Measurements from ENCODE around the gene TAP2. TPM values are rescaled to one million over a fixed set of nuclear protein-coding genes. Genes with fewer than 3 reads are reported as not detected.
"Not testable (repeated sequence)": the region's sequence is repeated elsewhere in the genome, so short reads cannot be mapped to it uniquely, and the experiment has no call there.

TAP2 gene
- total RNA-seq, 1 experiment from 2014 or later = 29.8 TPM

GRCh38 chr6:32836873-32837272 lies 1.7 kb downstream of the TAP2 start:
- DNase-seq (ENCODE audit: extremely low read depth, low read depth) = no peak

- no peak for DNase-seq (ENCODE audit: extremely low read depth, low read depth)
Measured at GRCh38 chr6:32835167-32835893, 3.2 kb downstream of the TAP2 start.

- no peak for DNase-seq (ENCODE audit: extremely low read depth, low read depth)
Measured at GRCh38 chr6:32833664-32834063, 4.9 kb downstream of the TAP2 start.

- DNase-seq (ENCODE audit: extremely low read depth, low read depth) = no peak
Measured at GRCh38 chr6:32832535-32832934, 6.0 kb downstream of the TAP2 start.

GRCh38 chr6:32830936-32831335 lies 7.6 kb downstream of the TAP2 start:
- DNase-seq (ENCODE audit: extremely low read depth, low read depth) = no peak

- DNase-seq (ENCODE audit: extremely low read depth, low read depth) = no peak
Measured at GRCh38 chr6:32830017-32830416, 8.5 kb downstream of the TAP2 start.

GRCh38 chr6:32829495-32829894 lies 9.0 kb downstream of the TAP2 start:
- no peak for DNase-seq (ENCODE audit: extremely low read depth, low read depth)

GRCh38 chr6:32827025-32827424 lies 11.5 kb downstream of the TAP2 start:
- DNase-seq (ENCODE audit: extremely low read depth, low read depth) = no peak

- DNase-seq (ENCODE audit: extremely low read depth, low read depth) = peak; percentile 73
Measured at GRCh38 chr6:32825966-32826365, 12.6 kb downstream of the TAP2 start.

- peak; percentile 40 for DNase-seq (ENCODE audit: extremely low read depth, low read depth)
Measured at GRCh38 chr6:32819729-32820128, 18.8 kb downstream of the TAP2 start.

- DNase-seq (ENCODE audit: extremely low read depth, low read depth) = no peak
Measured at GRCh38 chr6:32818867-32819266, 19.7 kb downstream of the TAP2 start.

- no peak for DNase-seq (ENCODE audit: extremely low read depth, low read depth)
Measured at GRCh38 chr6:32816746-32817204, 21.8 kb downstream of the TAP2 start, which contains the start of gene HLA-DOB. HLA-DOB (minus strand) TSS chr6:32817002; CDS start chr6:32816951, 51 bp downstream.

- DNase-seq (ENCODE audit: extremely low read depth, low read depth) = no peak
Measured at GRCh38 chr6:32815996-32816395, 22.5 kb downstream of the TAP2 start.

GRCh38 chr6:32815115-32815514 lies 23.4 kb downstream of the TAP2 start:
- DNase-seq (ENCODE audit: extremely low read depth, low read depth) = no peak

GRCh38 chr6:32814145-32814544 lies 24.4 kb downstream of the TAP2 start:
- DNase-seq (ENCODE audit: extremely low read depth, low read depth) = no peak

GRCh38 chr6:32809171-32809570 lies 29.4 kb downstream of the TAP2 start:
- DNase-seq (ENCODE audit: extremely low read depth, low read depth) = no peak

GRCh38 chr6:32807020-32807580 lies 31.4 kb downstream of the TAP2 start:
- DNase-seq (ENCODE audit: extremely low read depth, low read depth) = no peak

- not testable (repeated sequence) for DNase-seq (ENCODE audit: extremely low read depth, low read depth)
Measured at GRCh38 chr6:32805404-32805803, 33.1 kb downstream of the TAP2 start.

- DNase-seq (ENCODE audit: extremely low read depth, low read depth) = no peak
Measured at GRCh38 chr6:32803416-32803815, 35.1 kb downstream of the TAP2 start.

GRCh38 chr6:32799740-32800139 lies 38.8 kb downstream of the TAP2 start:
- DNase-seq (ENCODE audit: extremely low read depth, low read depth) = no peak

GRCh38 chr6:32799168-32799567 lies 39.4 kb downstream of the TAP2 start:
- DNase-seq (ENCODE audit: extremely low read depth, low read depth) = no peak
